Mammary epithelial cell (primary cell): ENCODE results near the gene LIPK.

Source experiments
- CTCF ChIP-seq, 2 donors: IDR thresholded peaks in 1 of 2; conservative IDR thresholded peaks in 1 of 2; 2 replicates each; pipeline ENCODE4 v1.5.1; 2011 to 2012; ENCODE audit warnings: inconsistent platforms in 2 of 2, low read length in 2 of 2, mild to moderate bottlenecking in 2 of 2, control low read depth in 1 of 2, low read depth in 1 of 2; ENCODE audit not compliant: insufficient read depth in 1 of 2; ENCODE audit errors: extremely low read depth in 1 of 2
- EZH2 ChIP-seq: IDR thresholded peaks from 2 replicates; pipeline ENCODE4 v1.6.1; 2012; ENCODE audit warnings: low read length, inconsistent platforms, borderline replicate concordance

- TF ChIP-seq EZH2 (no peak), CTCF (conservative IDR thresholded peaks at IDR 0.05 in 1 of 2, IDR thresholded peaks at IDR 0.05 in 1 of 2; ENCODE audit: extremely low read depth in 1 of 2, insufficient read depth in 1 of 2, low read depth in 1 of 2, low read length in 2 of 2) (no peak)
Measured at GRCh38 chr10:88657901-88658300, 48.1 kb upstream of the LIPK start.
